Stimulated activated CD8-positive, alpha-beta memory T cell treated with anti-CD3 and anti-CD28 coated beads, Interleukin-4, amount 100 ng/mL, for 24 hours (primary cell): ENCODE measurements around the gene GPAT2.
A peak's percentile ranks its signal among the peaks of the same experiment; 100 is the strongest.
"Not testable (repeated sequence)": the region's sequence is repeated elsewhere in the genome, so short reads cannot be mapped to it uniquely, and the experiment has no call there.

Source experiments
- DNase-seq: peaks from one replicate; pipeline ENCODE4 v3.0.0-alpha.2; 2020; ENCODE audit warnings: low read depth

GPAT2 gene

DNA sequence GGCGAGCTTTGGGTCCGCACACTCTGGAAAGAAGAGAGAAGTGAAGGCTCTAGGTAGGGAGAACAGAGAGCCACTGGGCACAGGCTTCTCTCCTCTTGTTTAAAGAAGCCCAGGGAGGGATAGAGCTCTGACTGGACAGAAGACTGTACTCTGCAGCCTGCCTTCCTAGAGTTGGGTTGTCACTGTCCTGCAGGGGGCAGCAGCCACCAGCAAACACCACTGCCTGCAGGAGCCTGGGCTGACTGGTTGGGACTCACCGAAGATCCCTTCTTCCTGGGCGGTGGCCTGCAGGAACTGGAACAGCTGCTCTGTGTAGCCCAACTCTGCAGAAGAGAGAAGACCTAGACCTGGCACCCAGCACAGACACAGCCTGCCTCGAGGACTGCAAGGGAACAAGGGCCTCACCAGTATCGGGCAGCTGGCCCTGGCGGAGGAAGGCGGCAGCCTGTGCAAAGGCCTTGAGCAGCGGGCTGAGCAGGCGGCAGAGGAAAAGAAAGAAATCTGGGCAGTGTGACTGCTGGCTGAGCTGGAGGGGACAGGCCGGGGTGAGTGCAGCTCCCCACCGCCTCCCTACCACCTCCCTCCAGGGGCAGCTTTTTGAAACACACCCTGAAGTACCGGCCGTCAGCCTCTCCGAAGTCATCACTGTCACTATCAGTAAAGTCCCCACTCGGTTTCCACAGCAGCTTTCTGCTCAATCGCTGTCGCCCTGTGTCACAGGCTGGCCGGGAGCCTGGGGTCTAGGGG lies 11.8 kb downstream of the GPAT2 start:
- peak; percentile 69 for DNase-seq

DNA sequence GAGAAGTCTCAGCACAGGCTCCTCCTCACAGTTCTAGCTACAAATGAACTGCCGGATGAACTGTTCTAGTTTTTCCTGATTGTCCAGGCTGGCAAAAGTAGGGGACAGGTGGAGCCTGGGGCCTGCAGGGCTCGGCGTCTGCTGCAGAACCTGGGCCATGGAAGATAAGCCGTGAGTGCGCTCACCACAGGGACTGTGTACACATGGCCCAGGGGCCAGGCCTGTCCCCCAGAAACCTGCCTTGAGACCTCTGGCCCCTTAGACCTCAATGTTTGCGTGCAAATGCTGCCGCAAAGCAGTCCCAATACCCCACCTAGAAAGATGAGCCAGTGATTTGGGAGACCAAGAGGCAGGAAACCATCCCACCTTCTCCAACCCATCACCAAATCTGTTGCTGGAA lies 12.6 kb downstream of the GPAT2 start:
- DNase-seq: not testable (repeated sequence)

DNA sequence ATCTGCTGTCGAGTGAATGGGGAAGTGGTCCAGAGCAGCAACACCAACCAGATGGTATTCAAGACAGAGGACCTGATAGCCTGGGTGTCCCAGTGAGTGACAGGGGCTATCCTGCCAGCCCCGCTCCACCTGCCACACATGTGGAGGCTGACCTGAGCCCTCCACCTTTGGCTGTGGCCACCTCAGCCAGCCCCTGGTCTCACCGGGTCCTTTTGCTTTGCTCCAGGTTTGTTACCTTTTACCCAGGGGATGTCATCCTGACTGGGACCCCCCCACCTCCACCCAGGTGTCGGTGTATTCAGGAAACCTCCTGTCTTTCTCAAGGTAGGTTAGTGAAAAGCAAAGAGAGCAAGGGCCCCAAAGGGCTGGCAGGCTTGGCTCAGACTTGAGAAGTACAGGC lies 13.6 kb downstream of the GPAT2 start:
- DNase-seq: not testable (repeated sequence)

DNA sequence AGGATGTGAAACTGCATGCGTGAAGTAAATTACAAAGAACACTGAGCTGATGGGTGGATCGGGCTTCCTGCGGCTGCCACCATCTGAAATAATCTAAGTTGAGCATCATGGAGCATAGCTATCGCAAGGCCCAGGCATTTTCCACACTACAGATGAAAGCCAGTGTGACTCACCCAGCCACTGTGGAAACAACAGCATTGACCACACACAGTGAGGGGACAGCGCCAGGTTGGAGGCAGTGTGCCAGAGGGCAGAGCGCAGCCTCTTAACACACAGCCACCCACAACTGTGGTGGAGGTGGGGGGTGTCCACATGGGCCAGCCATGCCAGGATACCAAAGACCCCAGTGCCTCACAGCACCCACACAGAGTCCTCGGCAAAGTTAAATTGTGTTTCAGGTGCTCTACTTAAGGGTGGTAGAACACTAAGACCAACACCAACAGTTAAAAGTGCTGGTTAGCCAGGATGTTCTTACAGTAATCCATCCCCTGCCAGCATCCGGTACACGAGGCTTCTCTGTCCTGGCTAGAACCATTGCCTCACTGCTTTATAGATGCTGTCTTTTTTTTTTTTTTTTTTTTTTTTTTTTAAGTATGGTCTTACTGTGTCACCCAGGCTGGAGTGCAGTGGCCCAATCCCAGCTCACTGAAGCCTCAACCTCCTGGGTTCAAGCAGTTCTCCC lies 14.7 kb downstream of the GPAT2 start:
- DNase-seq: not testable (repeated sequence)

DNA sequence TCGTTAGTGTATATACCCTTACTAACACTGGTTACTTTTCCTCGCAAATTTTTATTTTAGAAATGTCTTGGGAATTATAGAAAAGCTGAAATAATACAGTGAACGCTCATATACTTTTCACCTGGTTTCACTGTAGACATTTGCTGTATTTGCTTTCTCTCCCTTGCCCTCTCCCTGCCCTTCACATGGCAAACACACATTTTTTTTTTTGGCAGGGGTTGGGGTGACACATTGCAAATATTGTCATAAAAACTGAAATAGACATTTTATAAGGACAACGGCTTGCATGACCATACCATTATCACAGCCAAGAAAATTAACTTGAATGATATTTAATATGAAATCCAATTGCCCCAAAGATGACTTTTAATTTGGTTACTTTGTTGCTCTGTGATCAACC lies 18.4 kb downstream of the GPAT2 start:
- not testable (repeated sequence) for DNase-seq

DNA sequence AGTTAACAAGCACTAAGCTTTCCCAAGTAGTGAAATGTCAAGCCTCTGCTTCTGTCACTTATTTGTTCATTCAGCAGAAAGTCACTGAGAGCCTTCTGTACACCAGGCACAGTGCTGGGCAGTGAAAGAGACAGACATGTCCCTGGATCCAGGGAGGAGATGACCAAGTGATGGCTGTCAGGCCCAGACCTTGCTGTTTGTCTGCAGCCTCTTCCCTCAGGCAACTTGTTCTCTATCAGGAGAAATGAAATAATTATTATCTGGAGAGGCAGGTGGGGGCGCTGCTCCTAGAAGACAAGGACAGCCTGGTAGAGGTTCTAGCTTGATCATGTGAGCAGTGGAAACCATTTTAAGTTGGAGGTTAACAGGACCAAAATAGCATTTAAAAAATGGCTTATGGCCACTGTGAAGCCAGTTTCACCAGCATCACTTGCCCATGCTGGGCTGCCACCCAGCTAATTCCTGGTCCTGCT lies 21.9 kb downstream of the GPAT2 start:
- DNase-seq: not testable (repeated sequence)

DNA sequence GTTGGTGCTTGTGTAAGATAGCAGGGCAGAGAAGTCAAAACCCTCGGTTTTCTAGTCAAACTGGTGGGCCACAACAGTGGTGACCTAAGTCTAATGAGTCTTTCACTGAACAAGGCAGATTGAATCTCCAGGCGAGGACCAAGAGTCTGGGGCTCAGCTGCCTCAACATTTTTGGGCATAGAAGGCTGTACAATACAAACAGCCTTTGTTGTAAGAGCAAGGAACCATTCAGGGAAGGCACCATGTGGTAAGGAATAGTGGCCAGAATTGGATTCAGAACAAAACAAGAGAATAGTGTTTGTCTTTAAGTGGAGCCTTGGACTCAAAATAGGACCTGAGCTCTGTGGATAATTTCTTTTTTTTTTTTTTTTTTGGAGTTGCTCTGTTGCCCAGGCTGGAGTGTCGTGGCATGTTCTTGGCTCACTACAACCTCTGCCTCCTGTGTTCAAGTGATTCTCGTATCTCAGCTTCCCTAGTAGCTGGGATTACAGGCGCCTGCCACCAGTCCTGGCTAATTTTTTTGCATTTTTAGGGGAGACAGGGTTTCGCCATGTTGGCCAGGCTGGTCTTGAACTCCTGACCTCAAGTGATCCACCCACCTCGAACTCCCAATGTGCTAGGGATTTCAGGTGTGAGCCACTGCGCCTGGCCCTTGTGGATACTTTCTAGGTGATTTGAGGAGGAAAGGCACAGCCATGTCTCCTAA lies 22.5 kb downstream of the GPAT2 start:
- DNase-seq: not testable (repeated sequence)

DNA sequence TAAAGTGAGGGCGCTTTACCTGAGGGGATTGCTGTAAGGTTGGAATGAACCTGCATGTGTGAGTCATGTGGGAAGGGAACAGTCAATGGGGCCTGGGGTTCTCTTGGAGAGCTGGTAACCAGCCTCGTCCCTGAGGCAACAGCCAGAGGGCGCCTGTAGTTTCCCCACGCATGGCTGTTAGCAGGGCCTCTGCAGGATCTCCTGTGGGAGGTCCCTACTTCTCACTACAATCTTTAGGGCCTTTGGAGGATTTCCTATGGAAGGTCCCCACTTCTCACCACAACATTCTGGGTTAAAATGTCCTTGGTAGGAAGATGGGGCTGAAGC lies 23.6 kb downstream of the GPAT2 start:
- not testable (repeated sequence) for DNase-seq

DNA sequence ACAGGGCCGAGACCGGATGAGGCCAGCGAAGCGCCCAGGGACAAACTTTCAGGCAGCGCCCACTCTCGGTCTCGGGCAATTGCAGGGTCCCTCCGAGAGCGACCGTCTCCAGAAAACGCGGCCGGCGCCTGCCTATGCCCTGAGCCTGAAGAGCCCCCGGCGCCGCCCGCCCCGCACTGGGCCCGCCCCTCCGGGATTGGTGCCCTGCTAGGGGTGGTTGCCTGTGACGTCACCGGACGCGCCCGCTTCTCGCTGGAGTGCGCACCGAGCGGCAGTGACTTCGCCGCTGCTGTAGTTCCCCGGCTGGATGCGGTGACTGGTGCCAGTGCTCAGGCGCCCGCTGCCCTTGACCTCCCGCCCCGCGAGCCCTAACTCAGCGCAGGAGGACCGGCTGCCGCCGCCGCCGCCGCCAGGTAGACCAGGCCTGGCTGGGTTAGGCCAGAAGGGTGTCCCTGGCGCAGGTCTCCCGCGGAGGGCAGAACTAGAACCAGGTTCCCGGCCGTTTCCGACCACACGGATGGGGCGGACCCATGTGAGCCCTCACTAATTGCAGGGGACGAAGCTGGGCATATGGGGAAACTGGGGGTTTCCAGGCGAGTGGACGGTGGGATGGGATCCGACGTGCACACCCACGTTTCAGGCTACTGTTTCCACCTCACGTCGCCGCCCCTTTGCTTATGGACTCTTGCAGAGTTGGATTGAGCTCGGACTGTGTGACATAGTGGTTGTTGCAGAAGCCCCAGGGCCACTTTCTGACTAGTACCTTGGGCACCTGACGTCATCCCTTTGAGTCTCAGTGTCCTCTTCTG lies 24.2 kb downstream of the GPAT2 start:
- peak; percentile 97 for DNase-seq

DNA sequence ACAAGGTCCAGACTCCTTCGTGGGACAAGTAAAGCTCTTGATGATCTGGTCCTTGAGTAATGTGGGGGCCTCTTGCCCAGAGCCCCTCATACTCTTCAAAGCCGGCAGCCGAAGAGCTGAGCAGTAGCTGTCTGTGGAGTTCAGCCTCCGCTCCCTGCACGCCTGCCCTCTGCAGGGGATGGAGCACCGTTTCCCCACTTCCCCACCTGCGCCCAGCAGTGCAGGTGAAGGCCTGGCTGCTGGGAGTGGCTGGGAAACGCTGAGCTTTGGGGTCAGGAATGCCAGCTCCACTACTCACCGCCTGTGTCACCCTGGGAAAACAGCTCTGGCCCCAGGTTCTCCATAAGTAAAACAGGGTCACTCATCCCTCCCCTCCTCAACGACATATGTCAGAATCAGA lies 24.9 kb downstream of the GPAT2 start:
- DNase-seq: not testable (repeated sequence)

DNA sequence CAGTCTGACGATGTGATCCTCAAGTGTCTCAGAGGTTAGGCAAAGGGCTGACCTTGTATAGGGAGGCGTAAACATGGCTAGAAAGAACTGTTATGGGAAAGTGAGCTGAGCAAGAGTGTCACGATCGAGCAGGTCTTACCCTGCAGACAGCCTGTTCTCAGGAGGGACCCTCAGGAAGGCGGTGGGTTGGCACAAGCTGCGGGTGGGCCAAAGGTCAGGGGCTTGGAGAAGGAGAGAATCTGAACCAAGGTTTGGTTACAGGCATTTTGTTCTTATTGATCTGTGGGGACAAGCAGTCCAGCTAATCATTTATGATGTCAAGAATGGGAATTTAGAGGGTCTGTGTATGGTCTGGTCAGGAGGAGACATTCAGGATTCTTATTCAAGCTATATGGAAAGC lies 26.7 kb downstream of the GPAT2 start:
- DNase-seq: not testable (repeated sequence)

DNA sequence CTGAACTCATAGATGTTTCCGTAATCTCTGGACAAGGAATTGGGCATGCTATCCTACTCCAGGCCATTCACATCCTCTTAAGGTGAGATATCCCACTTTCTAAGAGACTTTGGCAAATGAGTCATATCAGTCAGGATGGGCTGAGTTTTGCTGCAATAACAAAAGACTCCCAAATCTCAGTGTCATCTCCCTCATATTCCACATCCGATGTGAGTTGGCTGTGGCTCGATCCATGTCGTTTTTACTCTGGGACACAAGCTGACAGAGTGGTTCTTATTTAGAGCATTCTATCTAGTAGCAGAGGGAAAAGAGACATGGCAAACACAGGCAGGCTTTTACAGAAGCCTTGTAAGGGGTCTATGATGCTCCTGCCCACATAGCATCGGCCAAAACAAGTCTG lies 28.5 kb downstream of the GPAT2 start:
- not testable (repeated sequence) for DNase-seq

DNA sequence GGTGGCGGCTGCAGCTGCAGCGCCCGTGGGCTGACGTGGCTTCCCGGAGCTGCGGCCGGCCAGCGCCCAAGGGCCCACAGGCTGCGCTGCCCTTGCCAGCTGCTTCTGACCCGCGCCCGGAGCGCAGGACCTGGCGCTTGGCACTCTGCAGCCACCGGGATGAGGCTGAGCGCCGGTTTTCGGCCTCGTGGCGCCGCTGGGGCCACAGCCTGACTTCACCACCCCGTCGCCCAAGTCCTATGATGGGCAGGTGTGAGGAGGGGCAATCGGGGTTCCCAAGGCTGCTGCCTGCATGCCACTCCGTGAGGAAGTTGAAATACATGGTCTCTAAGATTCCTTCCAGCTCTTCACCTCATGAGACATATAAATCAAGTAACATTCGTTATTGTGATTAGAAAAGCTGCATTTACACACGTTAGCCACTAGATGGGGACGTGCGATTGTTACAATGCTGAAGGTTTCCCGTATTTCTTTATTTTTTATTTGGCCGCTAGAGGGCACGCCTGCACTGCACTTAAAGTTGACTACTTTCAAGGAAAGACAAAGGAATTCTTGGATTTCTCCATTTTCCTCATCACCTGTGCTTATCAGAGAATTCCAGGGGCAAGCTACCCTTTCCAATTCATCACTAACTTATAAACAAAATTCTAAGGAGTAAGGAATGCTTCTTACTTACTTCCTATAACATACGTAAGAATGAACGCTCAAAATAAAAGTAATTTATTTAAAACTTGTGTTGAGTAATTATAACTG lies 42.0 kb downstream of the GPAT2 start:
- peak; percentile 15 for DNase-seq

DNA sequence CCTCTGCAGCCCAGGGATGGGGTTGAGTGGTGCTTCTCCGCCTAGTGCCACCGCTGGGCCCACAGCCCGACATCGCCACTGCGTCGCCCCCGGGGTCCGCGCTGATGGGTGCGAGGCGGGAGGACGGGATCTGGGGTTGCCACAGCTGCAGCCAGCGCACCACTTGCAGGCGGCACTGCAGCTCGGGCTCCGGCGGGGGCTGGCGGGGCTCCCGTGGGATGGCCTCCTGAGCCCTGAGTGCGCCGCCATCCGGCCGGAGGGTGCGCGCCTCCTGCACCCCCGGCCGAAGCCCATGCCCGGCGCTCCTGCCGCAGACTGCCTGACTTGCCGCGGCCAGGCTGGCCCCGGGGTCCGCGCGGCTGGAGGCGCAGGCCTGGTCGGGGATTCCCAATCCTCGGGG lies 42.6 kb downstream of the GPAT2 start:
- peak; percentile 1 for DNase-seq

DNA sequence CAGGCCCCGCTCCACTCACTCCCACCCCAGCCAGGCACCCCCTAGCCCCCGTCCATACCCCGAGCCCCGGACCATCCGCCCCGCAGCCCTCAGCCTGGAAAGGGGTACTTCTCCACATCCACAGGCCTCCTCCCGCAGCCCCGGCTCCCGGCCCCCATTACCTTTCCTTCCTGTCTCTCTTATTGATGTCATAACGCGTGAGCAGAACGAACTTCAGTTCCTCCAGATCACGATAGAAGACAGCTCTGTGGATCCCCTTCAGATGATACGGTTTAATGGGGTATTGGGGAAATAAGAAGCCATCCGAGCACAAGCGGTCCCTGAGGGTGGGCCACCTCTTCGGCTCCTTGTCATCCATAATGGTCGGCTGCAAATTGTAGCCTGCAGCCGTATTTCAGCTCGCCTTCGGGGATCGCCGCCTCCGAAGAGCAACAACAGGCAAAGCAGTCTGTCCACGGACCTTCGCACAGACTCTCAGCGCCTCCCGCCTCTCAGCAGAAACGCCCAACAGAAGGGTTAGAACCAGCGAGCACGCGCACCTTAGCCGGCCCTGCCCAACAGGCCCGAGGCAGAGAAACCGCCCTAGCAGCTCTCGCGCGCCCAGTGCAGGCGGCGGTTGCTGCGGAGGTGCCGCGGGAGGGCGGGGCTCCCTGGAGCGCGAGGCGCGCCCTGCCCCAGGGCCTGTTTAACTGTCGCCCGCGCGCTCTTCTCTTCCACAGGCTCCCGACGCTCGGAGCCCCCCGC lies 43.2 kb downstream of the GPAT2 start, which contains the start of gene ANKRD36C:
Gene ANKRD36C (minus strand): TSS at position 474 of the 744 bp plus-strand sequence. CDS start 116 bp downstream, at position 358.
- peak; percentile 11 for DNase-seq

DNA sequence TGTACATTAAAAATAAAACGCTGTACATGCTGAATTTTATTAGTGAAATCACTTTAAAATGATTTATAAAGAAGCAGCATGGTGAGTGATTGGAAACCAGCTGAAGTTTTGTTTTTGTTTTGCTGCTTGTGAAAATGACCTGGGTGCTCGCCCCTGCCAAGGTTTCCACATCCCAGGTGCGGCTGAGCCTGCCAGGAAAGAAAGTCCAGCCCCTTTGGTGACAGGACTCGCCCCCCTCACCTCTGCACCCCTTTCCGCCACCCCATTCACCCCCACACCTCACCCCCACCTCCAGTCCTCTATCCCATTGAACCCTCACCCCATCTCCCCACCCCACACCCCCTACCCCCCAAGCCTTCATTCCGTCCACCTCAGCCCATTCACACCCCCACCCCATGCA lies 43.8 kb downstream of the GPAT2 start:
- DNase-seq: not testable (repeated sequence)
